ENCODE results near the gene SPATA6L. TPM values are rescaled to one million over a fixed set of nuclear protein-coding genes. Genes with fewer than 3 reads are reported as not detected.

The SPATA6L gene, protein sequence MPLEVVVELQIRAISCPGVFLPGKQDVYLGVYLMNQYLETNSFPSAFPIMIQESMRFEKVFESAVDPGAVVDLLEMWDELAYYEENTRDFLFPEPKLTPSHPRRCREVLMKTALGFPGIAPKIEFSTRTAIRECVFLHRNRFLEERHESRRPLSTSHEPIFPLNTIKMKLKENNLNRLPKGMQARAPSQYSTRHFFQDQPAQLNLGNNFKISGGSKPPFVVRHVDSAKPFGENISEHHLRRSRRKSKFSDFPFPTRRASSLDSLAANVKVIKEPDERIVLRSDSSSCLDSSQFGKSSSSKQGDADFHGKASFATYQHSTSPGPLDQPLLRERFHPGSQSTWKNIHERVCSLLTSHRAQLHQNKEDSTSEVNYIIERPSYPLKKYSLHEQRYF
- not detected in 2 replicates for total RNA-seq

DNA sequence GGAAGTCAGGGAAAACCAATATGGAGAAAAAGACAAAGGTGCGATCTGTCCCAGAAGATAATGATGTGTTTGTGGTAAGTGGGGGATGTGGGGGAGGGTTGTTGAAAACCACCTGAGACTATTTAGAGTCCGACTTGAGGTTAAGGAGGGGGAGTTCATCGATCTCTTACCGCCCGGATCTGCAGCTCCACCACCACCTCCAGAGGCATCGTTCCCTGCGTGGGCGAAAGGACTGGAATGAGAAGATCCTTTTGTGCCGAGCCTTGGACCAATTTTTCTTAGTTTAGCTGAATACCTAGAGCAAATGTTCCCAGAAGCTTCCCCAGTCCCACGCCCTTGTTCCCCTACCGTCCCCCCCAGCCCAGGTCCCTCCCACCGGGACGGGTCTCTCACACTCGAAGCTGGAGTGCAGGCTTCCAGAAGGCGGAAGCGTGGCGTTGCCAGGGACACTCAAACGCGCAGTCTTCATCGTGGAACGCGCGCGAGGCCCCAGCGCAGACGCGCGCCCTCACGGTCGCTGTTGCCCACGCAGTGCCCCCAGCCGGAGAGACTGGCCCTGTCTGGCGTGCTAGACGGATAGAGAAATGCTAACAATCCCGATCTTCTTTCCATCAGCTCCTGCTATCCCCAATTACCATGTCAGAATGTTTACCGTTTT, at the start of gene SPATA6L:
SPATA6L (minus strand) TSS at position 439 of the 658 bp plus-strand sequence; CDS start at position 209, 230 bp downstream.

DNA sequence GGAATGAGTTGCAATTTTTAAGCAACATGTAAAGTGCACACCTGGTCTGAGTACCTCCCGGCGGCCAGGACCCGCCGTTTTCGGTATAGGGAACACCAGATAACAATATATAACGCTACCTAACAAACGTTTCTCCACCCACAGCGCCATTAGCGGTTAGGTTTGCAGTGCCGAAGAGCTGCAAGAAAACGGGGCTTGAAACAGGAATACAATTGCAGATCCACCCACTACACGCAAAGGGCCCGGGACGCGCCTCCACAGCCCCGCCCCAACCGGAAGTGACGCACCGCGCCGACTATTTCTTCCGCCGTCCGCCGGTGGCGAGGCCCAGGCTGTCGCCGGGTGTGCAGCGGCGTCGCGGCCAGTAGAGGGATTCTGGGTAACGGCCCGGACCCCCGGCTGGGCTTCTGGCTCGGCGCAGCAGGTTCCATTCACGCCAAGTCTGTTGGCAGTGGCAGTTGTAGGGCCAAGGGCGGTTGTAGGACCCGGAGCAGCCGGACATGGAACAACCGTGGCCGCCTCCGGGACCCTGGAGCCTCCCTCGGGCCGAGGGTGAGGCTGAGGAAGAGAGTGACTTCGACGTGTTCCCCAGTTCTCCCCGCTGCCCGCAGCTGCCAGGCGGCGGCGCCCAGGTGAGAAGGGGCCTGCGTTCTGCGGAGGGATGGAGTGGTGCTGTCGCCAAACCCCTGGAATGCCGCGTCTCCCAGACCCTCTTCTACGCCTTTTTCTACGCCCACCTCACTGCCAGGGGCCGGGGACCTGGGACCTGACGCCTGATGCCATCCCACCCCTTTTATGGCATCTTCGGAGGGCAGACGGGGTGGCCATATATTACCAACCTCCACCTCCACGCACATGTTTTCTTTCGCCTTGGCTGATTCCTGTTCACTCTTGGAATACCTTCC, 13.2 kb upstream of the SPATA6L start, which contains the start of gene CDC37L1:
CDC37L1 (plus strand) TSS at position 302 of the 905 bp plus-strand sequence; CDS start at position 501, 199 bp downstream.

DNA sequence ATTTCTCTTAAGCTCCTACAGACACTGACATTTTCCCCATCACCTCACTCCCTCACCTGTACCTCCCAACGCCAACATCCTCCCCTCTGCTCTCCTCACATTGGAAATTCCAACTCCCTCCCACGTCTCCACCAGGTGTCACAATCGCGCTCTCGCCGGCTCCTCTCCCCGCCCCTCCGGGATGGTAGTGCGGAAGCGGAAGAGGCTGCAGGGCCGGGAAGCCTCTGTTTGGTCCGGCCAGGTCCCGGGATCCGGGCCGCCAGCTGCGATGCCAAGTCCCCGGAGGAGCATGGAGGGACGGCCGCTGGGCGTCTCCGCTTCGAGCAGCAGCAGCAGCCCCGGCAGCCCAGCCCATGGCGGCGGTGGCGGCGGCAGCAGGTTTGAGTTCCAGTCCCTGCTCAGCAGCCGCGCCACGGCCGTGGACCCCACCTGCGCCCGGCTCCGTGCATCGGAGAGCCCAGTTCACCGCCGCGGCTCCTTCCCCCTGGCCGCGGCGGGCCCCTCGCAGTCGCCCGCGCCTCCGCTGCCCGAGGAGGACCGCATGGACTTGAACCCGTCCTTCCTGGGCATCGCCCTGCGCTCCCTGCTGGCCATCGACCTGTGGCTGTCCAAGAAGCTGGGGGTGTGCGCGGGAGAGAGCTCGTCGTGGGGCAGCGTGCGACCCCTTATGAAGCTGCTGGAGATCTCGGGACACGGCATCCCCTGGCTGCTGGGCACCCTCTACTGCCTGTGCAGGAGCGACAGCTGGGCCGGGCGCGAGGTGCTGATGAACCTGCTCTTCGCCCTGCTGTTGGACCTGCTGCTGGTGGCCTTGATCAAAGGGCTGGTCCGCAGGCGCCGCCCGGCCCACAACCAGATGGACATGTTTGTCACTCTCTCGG, 3.9 kb downstream of the SPATA6L start, which contains the start of gene PLPP6:
PLPP6 (plus strand) TSS at position 187 of the 881 bp plus-strand sequence; CDS start at position 269, 82 bp downstream.

Other genes starting within 250 kb of the SPATA6L start
- 16.2 and 18.7 TPM in 2 replicates for gene SLC1A1, start 176.0 kb downstream of the SPATA6L start, total RNA-seq
- 4.6 and 6.7 TPM in 2 replicates for gene PLPP6, start 4.2 kb downstream of the SPATA6L start, total RNA-seq
- 21.3 and 21.5 TPM in 2 replicates for gene CDC37L1, start 13.1 kb upstream of the SPATA6L start, total RNA-seq
- gene AK3, start 74.7 kb upstream of the SPATA6L start, total RNA-seq, result 55.5 and 66.6 TPM in 2 replicates
- 7.8 and 12.4 TPM in 2 replicates for gene RCL1, start 126.5 kb upstream of the SPATA6L start, total RNA-seq

Data from cardiac ventricle fibroblast (primary cell).